ENCODE data around the gene RAD51B.

Gene RAD51B

DNA sequence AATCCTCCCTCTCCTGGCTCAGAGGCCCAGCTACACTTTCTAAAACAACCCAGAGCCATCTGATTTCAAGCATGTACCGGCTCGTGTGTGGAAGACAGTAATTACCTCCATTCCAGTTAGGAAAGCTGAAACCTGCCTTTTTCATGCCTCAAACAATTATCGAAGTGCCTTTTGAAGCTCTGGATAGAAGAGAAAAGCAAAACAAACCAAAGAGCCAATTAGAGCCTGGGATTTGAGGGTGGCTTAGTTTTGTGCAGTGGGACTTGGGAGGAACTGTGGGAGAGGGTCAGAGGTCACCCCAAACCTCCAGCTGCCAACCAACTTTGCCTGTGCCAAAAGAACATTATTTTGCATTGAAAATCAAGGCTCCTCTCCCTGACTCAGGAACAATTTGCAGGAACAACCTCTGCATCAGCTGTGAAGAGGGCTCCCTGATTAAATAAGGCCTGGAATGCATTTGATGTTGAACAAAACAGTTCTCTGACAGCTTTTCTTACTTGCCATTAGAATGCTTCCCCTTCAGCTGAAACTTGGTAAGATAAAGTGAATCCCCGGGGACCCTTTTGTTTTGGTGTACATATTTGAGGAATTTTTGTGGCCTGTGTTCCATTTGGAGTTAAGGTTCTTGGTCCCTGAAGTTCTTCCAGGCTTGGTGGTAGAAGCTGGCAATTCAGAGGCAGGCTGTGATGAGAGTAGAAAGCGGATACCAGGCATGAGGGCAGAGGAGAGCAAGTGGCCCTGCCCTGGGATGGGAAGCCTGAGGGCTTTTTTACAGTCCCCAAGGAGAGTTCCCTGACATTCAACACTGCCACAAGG, 703.1 kb downstream of the RAD51B start:
- DNase-seq = no peak

- no peak for DNase-seq
These were observed 703.7 kb downstream of the RAD51B start for GRCh38 chr14:68523326-68523610.

GRCh38 chr14:68523989-68524725, 704.6 kb downstream of the RAD51B start:
- DNase-seq = no peak

DNA sequence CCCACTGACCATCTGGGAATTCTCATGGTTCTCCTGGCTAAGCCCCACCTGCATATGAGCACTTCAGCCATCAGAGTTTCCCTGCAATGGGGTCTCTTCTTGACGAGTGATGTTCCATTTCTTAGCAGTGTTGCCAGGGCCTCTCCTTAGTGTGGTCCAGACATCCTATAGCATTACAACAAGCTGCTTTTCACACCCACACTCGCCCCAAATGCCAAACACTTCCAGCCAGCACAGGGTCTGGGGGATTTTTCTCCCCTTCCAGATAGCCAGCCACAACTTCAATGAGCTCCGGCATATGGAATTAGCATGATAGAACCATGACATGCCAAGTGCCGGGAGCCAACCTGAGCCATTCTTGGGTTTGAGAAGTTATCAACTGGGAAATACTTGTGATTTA, 705.9 kb downstream of the RAD51B start:
- no peak for DNase-seq

GRCh38 chr14:68526512-68527091, 707.0 kb downstream of the RAD51B start:
- no peak for DNase-seq

- DNase-seq = no peak
These were observed 707.8 kb downstream of the RAD51B start for GRCh38 chr14:68527329-68527851.

DNA sequence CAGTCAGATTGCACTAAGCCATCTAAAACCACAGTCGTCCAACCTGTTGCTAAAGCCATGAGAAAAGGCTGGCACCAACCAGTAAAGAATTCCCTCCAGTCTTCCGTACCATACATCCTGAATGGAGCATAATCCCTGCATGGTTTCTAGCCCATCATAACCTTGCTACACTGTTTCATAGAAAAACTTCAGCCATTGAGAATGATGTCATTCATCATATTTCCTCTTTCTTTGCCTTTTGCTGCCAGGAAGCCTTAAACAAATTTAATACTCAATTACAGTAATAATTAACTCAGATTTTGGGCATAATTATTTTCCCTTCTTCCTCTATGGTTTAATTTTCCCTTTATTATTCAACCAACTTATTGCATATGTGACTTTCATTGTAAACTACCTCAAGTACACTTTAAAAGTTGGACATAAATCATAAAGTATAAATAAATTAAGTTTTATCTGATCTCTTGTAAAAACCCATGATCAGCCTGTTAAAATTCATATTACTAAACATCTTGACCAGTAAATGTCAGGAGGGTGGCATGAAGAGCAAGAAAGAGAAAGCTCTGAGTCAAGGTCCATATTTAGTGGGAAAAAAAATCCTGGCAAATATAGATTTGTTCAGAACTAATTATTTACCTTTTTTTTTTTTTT, 708.6 kb downstream of the RAD51B start:
- no peak for DNase-seq

- DNase-seq = no peak
These were observed 710.9 kb downstream of the RAD51B start for GRCh38 chr14:68530443-68530842.

DNA sequence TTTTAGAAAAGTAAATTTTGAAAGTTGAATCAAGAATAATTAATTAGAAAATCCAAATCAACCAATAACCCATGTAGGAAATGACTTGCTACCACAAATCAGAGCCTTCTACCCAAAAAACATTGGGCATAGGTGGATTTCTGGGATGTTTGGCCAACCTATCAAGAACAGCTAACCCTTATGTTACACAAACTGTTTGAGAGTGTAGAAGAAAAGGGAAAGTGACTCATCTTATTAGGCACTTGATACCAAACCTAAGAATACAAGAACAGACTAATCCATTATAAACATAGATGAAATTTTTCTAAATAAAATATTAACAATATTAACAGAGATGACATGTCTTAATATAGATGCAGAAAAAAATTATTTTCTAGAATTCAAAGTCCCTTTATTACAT, 712.9 kb downstream of the RAD51B start:
- no peak for DNase-seq

GRCh38 chr14:68534276-68534675, 714.7 kb downstream of the RAD51B start:
- no peak for DNase-seq

- no peak for DNase-seq
These were observed 715.9 kb downstream of the RAD51B start for GRCh38 chr14:68535404-68536017.

- DNase-seq = no peak
These were observed 716.4 kb downstream of the RAD51B start for GRCh38 chr14:68536018-68536410.

DNA sequence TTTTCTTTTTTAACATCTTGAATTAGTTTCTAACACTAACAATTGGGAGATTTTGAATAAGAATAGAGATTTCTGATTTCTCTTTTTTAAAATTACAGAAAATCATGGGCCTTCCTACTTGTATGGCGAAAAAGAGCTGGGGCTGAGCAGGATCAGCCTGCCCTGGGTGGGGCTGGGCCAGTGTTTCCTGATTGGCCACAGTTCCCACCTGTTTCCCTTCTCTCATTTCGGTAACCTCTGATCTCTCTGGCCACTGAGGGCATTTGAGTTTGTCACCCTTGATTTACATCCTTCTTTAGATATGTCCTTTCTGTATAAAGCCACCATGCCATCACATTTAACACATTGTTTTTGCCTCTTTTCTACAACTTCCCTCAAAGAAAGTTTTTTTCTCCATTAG, 719.1 kb downstream of the RAD51B start:
- no peak for DNase-seq

DNA sequence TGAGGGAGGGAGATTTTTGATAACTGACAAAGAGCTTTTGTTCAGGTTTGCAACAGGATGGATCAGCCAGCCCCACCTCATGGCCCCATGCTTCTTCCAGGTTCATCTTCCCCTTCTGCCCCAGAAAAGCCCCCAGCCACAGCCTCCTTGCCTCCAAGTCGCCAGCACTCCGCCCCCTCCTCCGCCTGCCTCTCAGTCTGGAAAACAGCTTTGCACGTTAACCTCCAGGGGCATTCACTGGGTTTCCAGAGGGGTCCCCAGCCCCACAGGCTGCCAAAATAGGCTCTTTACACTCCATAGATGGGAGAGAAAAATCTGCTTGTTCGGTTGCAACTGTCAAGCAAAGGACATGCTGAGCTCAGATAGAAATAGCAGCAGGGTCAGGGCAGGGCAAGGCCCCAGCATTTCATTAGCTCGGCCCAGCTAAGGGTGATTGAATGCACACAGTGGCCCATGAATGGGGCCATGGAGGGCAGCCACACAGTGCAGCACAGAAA, 719.7 kb downstream of the RAD51B start:
- no peak for DNase-seq

- DNase-seq = no peak
These were observed 720.2 kb downstream of the RAD51B start for GRCh38 chr14:68539789-68540188.

DNA sequence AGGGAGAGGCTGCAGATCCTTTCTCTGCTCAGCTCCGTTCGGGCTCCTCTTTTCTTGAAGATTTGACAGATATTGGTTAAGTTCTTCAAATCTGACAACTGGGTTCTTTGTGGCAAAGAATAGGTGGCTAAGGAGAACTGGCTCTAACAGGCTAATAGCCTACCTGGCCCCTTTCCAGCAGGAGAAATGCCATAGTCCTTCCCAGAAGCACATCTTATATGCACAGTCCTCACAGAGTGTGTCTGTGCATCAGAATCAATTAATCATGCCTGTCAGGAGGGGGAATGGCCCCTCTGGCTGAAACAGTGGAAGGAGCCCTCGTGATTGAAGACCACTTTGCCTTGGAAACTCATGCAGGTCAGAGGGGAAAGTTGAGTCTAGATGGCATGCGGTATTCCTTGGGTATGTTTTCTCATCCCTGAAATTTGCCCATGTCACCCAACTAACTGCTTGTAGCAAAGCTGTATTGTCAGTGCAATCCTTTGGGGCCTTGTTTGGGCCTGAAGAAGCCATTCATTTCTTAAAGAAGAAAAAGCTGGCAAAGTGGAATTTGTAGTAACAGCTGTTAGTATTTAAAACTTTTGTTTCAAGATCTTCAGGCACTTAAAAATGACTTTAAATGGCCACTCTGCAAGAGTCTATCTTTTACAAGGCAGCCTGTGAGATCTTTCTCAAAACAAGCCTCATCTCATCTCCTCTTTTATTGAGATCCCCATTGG, 721.8 kb downstream of the RAD51B start:
- DNase-seq = no peak

GRCh38 chr14:68542346-68542745, 722.8 kb downstream of the RAD51B start:
- DNase-seq = no peak

GRCh38 chr14:68543516-68543915, 723.9 kb downstream of the RAD51B start:
- no peak for DNase-seq

DNA sequence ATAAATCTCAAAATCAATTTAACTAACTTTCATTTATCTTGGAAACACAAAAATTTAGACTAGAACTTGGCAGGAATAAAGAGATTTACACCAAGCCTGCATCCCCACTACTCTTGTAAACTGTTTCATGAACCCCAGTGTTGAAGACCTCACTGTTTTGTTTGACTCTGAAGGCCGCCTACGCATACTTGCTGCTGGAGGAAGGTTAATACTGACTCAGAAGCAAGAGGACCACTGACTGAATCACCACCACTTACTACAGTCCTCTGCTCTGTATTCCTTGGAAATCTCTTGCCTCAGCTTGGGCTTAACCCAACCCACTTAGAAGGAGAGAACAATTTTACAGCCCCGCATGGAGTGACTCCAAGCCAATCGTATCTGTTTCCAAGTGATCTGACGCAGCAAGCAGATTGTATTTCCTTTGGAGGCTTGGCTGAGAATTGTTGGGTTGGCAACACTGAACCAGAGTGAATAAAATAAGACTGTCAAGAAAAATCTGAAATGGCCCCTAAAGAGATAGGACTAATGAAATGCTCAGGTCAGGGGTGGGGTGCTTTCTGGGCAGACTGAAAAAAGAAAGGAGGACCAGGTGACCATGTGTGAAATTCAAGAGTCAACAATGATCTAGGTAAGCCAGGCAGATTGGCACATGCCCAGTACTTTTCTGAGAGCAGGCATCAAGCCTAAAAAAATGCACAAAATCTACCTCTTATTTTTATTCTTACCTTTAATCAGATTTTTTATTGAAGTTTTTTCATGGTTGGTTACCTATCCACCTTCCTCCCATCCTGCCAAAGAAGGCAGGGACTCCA, 724.7 kb downstream of the RAD51B start:
- no peak for DNase-seq

DNA sequence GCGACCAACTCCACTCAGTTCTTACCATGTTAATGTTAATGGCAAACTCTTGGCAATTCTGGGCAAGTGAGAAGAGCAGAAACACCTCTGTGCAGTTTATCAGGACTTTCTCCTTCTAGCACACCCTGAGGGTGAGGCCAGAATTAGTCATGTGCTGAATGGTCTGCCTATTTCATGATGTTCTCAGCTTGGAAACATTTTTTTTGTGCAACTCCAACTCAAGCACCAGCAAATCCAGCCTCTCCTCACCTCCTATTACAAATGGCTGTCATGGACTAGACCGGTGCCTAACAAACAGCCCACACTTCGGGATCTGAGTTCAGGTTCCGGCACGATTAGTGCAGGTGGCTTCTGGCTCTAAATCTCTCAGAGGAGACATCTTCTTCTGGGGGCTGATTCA, 727.3 kb downstream of the RAD51B start:
- DNase-seq = no peak
